GM12878 (cell line): Measurements from ENCODE around the gene DMAP1.

ENCODE experiments used
- MTA3 ChIP-seq: IDR thresholded peaks from 2 replicates; pipeline ENCODE4 v1.6.1; 2012; ENCODE audit warnings: low read length, inconsistent platforms, borderline replicate concordance
- POLR2A ChIP-seq: IDR thresholded peaks from 2 replicates; pipeline ENCODE4 v1.6.1; 2011; ENCODE audit warnings: low read depth, mild to moderate bottlenecking, low read length
- SMAD5 ChIP-seq: IDR thresholded peaks from 2 replicates; pipeline ENCODE4 v1.6.1; 2016; ENCODE audit warnings: antibody characterized with exemption, low read depth
- TCF7 ChIP-seq: IDR thresholded peaks from 2 replicates; pipeline ENCODE4 v1.6.1; 2014; ENCODE audit warnings: antibody characterized with exemption, borderline replicate concordance
- TF ChIP-seq, protein P1 (sequence below): fragments of 450-650 bp; IDR thresholded peaks from 2 replicates; pipeline ENCODE4 v1.6.1; 2016; ENCODE audit warnings: mild to moderate bottlenecking
- TF ChIP-seq, protein P2 (sequence below): fragments of 450-650 bp; IDR thresholded peaks from 2 replicates; pipeline ENCODE4 v1.6.1; 2017; ENCODE audit warnings: mild to moderate bottlenecking, moderate library complexity
- TF ChIP-seq, protein P3 (sequence below), 3 experiments: IDR thresholded peaks in 2 of 3; conservative IDR thresholded peaks in 1 of 3; 2 replicates each; pipeline ENCODE4 v1.5.1; 2011; ENCODE audit warnings: low read depth in 3 of 3, low read length in 3 of 3, mild to moderate bottlenecking in 3 of 3, control low read depth in 2 of 3, moderate library complexity in 2 of 3, inconsistent platforms in 1 of 3, mixed read lengths in 1 of 3; ENCODE audit not compliant: control insufficient read depth in 2 of 3, insufficient read depth in 1 of 3; ENCODE audit errors: extremely low read depth in 1 of 3
- TF ChIP-seq, protein P4 (sequence below): IDR thresholded peaks from 2 replicates; pipeline ENCODE4 v1.6.1; 2012; ENCODE audit warnings: low read depth, low read length, improper control_type of control experiment

DNA sequence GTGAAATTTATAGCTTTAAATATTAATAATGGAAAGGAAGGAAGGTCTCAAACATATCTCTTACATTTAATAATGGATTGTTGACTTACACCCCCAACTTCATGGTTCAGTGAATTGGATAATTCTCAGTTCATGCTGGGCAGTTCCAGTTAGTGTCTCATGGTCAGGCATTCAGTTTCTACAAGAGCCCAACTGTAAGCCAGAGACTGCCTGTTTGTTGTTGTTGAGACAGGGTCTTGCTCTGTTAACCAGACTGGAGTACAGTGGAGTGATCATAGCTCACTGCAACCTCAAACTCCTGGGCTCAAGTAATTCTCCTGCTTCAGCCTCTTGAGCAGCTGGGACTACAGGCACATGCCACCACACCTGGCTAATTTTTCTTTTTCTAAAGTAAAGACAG is 5.0 kb upstream of the DMAP1 start:
- TF ChIP-seq, protein P1, sequence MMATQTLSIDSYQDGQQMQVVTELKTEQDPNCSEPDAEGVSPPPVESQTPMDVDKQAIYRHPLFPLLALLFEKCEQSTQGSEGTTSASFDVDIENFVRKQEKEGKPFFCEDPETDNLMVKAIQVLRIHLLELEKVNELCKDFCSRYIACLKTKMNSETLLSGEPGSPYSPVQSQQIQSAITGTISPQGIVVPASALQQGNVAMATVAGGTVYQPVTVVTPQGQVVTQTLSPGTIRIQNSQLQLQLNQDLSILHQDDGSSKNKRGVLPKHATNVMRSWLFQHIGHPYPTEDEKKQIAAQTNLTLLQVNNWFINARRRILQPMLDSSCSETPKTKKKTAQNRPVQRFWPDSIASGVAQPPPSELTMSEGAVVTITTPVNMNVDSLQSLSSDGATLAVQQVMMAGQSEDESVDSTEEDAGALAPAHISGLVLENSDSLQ: no peak
- TF ChIP-seq TCF7: no peak
- TF ChIP-seq, protein P2, sequence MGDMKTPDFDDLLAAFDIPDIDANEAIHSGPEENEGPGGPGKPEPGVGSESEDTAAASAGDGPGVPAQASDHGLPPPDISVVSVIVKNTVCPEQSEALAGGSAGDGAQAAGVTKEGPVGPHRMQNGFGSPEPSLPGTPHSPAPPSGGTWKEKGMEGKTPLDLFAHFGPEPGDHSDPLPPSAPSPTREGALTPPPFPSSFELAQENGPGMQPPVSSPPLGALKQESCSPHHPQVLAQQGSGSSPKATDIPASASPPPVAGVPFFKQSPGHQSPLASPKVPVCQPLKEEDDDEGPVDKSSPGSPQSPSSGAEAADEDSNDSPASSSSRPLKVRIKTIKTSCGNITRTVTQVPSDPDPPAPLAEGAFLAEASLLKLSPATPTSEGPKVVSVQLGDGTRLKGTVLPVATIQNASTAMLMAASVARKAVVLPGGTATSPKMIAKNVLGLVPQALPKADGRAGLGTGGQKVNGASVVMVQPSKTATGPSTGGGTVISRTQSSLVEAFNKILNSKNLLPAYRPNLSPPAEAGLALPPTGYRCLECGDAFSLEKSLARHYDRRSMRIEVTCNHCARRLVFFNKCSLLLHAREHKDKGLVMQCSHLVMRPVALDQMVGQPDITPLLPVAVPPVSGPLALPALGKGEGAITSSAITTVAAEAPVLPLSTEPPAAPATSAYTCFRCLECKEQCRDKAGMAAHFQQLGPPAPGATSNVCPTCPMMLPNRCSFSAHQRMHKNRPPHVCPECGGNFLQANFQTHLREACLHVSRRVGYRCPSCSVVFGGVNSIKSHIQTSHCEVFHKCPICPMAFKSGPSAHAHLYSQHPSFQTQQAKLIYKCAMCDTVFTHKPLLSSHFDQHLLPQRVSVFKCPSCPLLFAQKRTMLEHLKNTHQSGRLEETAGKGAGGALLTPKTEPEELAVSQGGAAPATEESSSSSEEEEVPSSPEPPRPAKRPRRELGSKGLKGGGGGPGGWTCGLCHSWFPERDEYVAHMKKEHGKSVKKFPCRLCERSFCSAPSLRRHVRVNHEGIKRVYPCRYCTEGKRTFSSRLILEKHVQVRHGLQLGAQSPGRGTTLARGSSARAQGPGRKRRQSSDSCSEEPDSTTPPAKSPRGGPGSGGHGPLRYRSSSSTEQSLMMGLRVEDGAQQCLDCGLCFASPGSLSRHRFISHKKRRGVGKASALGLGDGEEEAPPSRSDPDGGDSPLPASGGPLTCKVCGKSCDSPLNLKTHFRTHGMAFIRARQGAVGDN: no peak
- TF ChIP-seq, protein P3, sequence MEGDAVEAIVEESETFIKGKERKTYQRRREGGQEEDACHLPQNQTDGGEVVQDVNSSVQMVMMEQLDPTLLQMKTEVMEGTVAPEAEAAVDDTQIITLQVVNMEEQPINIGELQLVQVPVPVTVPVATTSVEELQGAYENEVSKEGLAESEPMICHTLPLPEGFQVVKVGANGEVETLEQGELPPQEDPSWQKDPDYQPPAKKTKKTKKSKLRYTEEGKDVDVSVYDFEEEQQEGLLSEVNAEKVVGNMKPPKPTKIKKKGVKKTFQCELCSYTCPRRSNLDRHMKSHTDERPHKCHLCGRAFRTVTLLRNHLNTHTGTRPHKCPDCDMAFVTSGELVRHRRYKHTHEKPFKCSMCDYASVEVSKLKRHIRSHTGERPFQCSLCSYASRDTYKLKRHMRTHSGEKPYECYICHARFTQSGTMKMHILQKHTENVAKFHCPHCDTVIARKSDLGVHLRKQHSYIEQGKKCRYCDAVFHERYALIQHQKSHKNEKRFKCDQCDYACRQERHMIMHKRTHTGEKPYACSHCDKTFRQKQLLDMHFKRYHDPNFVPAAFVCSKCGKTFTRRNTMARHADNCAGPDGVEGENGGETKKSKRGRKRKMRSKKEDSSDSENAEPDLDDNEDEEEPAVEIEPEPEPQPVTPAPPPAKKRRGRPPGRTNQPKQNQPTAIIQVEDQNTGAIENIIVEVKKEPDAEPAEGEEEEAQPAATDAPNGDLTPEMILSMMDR (IDR thresholded peaks at IDR 0.05 in 2 of 3, conservative IDR thresholded peaks at IDR 0.05 in 1 of 3; ENCODE audit: control insufficient read depth in 2 of 3, extremely low read depth in 1 of 3, insufficient read depth in 1 of 3, low read depth in 3 of 3, low read length in 3 of 3): no peak
- TF ChIP-seq SMAD5: no peak
- TF ChIP-seq, protein P4, sequence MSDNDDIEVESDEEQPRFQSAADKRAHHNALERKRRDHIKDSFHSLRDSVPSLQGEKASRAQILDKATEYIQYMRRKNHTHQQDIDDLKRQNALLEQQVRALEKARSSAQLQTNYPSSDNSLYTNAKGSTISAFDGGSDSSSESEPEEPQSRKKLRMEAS: no peak
- TF ChIP-seq POLR2A: no peak
- no peak for TF ChIP-seq MTA3
